H1 (cell line): ENCODE measurements around the gene NAA11. TPM values are rescaled to one million over a fixed set of nuclear protein-coding genes. Genes with fewer than 3 reads are reported as not detected.

Experiments
- ASH2L ChIP-seq: fragments of 200-600, 300-600 bp; sonication (generic); IDR thresholded peaks from one replicate; pipeline ENCODE4 v1.7.1; 2017; ENCODE audit warnings: low read length
- CHD7 ChIP-seq: fragments of 300-600 bp; sonication (generic); IDR thresholded peaks from 2 replicates; pipeline ENCODE4 v1.7.1; 2012; ENCODE audit warnings: low read length, moderate library complexity, mild to moderate bottlenecking, inconsistent platforms; ENCODE audit not compliant: insufficient replicate concordance
- EGR1 ChIP-seq: IDR thresholded peaks from 2 replicates; pipeline ENCODE4 v1.6.1; 2011; ENCODE audit warnings: low read depth, low read length, borderline replicate concordance
- HDAC6 ChIP-seq: IDR thresholded peaks from one replicate; pipeline ENCODE4 v1.7.1; 2012; ENCODE audit warnings: low read depth, mild to moderate bottlenecking, inconsistent platforms, low read length, moderate library complexity
- NANOG ChIP-seq: IDR thresholded peaks from 2 replicates; pipeline ENCODE4 v1.6.1; 2011; ENCODE audit warnings: low read length, low read depth, mild to moderate bottlenecking, inconsistent platforms; ENCODE audit not compliant: insufficient read depth, poor library complexity, severe bottlenecking
- TAF7 ChIP-seq: optimal IDR thresholded peaks from 2 replicates; pipeline ENCODE3; 2011; ENCODE audit warnings: low read depth, mild to moderate bottlenecking, inconsistent platforms, low read length, moderate library complexity, borderline replicate concordance
- YY1 ChIP-seq: IDR thresholded peaks from 2 replicates; pipeline ENCODE4 v1.6.1; 2011; ENCODE audit warnings: low read depth, mild to moderate bottlenecking, low read length
- polyA plus RNA-seq, 7 experiments: library from polyadenylated mRNA; depleted of rRNA in 3 of 7; stranded (reverse) in 5 of 7; unstranded in 2 of 7; fragments of >200 nt in 5 of 7; fragments of 200-250 nt in 2 of 7; gene quantifications; 1 replicate in 5 of 7; 2 replicates in 1 of 7; 4 replicates in 1 of 7; pipeline versions ENCODE4 v1.2.1 to v1.2.3, GENCODE V29; 2011 to 2013; ENCODE audit warnings: missing spikeins in 2 of 7, mixed read lengths in 2 of 7
- total RNA-seq: library from RNA; stranded (reverse); fragmentation: NEBNext Ultra II Directional; extraction: Animal tissue kit (Norgen Biotek cat#: 25700); gene quantifications from 2 replicates; pipeline ENCODE4 v1.2.1, GENCODE V29; 2021

Gene NAA11
- total and polyA plus RNA-seq, 2 of the 8 experiments (the other 6 are each of a cell fraction or from before 2014, with no cell fraction given): not detected

GRCh38 chr4:79298484-79298883, 27.4 kb downstream of the NAA11 start (continued):
- TF ChIP-seq YY1 (no peak), HDAC6 (no peak), TAF7 (no peak), NANOG (no peak), ASH2L (no peak), EGR1 (no peak), CHD7 (no peak)
